HG02870 (cell line): ENCODE data around the gene XXYLT1.
"Not testable (repeated sequence)": the region's sequence is repeated elsewhere in the genome, so short reads cannot be mapped to it uniquely, and the experiment has no call there.

ENCODE experiments used
- ATAC-seq: cut with Tn5 transposase; IDR thresholded peaks from one replicate; pipeline ENCODE4 v1.9.1; 2021; ENCODE audit warnings: mild to moderate bottlenecking, moderate library complexity; ENCODE audit not compliant: unreplicated experiment

XXYLT1 gene

GRCh38 chr3:195056506-195056905 is 214.5 kb downstream of the XXYLT1 start:
- no peak for ATAC-seq

GRCh38 chr3:195054311-195054710 is 216.6 kb downstream of the XXYLT1 start:
- ATAC-seq, result no peak

GRCh38 chr3:195052939-195053338 is 218.0 kb downstream of the XXYLT1 start:
- ATAC-seq, result no peak

- ATAC-seq, result not testable (repeated sequence)
Observed at GRCh38 chr3:195050296-195050695, 220.7 kb downstream of the XXYLT1 start.

- ATAC-seq, result no peak
Observed at GRCh38 chr3:195048059-195048905, 222.7 kb downstream of the XXYLT1 start.

- ATAC-seq, result no peak
Observed at GRCh38 chr3:195047536-195047935, 223.4 kb downstream of the XXYLT1 start.

- no peak for ATAC-seq
Observed at GRCh38 chr3:195046441-195046840, 224.5 kb downstream of the XXYLT1 start.

GRCh38 chr3:195045481-195046210 is 225.3 kb downstream of the XXYLT1 start:
- ATAC-seq, result no peak

- no peak for ATAC-seq
Observed at GRCh38 chr3:195044411-195044810, 226.5 kb downstream of the XXYLT1 start.

GRCh38 chr3:195043607-195044339 is 227.2 kb downstream of the XXYLT1 start:
- no peak for ATAC-seq

GRCh38 chr3:195042743-195043606 is 228.0 kb downstream of the XXYLT1 start:
- ATAC-seq, result no peak

- no peak for ATAC-seq
Observed at GRCh38 chr3:195041871-195042742, 228.9 kb downstream of the XXYLT1 start.

- ATAC-seq, result no peak
Observed at GRCh38 chr3:195040773-195041520, 230.0 kb downstream of the XXYLT1 start.

- ATAC-seq, result no peak
Observed at GRCh38 chr3:195040094-195040493, 230.9 kb downstream of the XXYLT1 start.

GRCh38 chr3:195039180-195039843 is 231.6 kb downstream of the XXYLT1 start:
- ATAC-seq, result no peak

GRCh38 chr3:195038161-195038560 is 232.8 kb downstream of the XXYLT1 start:
- ATAC-seq, result no peak

GRCh38 chr3:195037586-195037985 is 233.4 kb downstream of the XXYLT1 start:
- ATAC-seq, result not testable (repeated sequence)

GRCh38 chr3:195036974-195037373 is 234.0 kb downstream of the XXYLT1 start:
- no peak for ATAC-seq
